GM19372 (cell line): ENCODE data around the gene SERPINB7.
"Not testable (repeated sequence)": the region's sequence is repeated elsewhere in the genome, so short reads cannot be mapped to it uniquely, and the experiment has no call there.

Source experiments
- ATAC-seq: cut with Tn5 transposase; IDR thresholded peaks from one replicate; pipeline ENCODE4 v1.9.1; 2021; ENCODE audit warnings: mild to moderate bottlenecking, low read depth, moderate library complexity; ENCODE audit not compliant: unreplicated experiment

Gene SERPINB7

GRCh38 chr18:63775166-63775730 lies at the start of gene SERPINB7:
TSS of gene SERPINB7 (plus strand) at chr18:63775418. CDS start at chr18:63782373, 6,955 bp downstream.
- ATAC-seq: no peak

GRCh38 chr18:63725682-63726480 lies 49.3 kb upstream of the SERPINB7 start:
- ATAC-seq: no peak

GRCh38 chr18:63730773-63731172 lies 44.4 kb upstream of the SERPINB7 start:
- no peak for ATAC-seq

GRCh38 chr18:63731215-63731614 lies 44.0 kb upstream of the SERPINB7 start:
- no peak for ATAC-seq

- ATAC-seq: no peak
These were observed 38.3 kb upstream of the SERPINB7 start for GRCh38 chr18:63736876-63737275.

GRCh38 chr18:63741769-63742168 lies 33.4 kb upstream of the SERPINB7 start:
- ATAC-seq: no peak

GRCh38 chr18:63747006-63747405 lies 28.2 kb upstream of the SERPINB7 start:
- no peak for ATAC-seq

- ATAC-seq: no peak
These were observed 25.7 kb upstream of the SERPINB7 start for GRCh38 chr18:63749489-63749888.

- ATAC-seq: no peak
These were observed 22.6 kb upstream of the SERPINB7 start for GRCh38 chr18:63752636-63753035.

- no peak for ATAC-seq
These were observed 21.5 kb upstream of the SERPINB7 start for GRCh38 chr18:63753676-63754075.

GRCh38 chr18:63757541-63757940 lies 17.7 kb upstream of the SERPINB7 start:
- no peak for ATAC-seq

GRCh38 chr18:63758615-63759240 lies 16.5 kb upstream of the SERPINB7 start:
- ATAC-seq: no peak

GRCh38 chr18:63759786-63760185 lies 15.4 kb upstream of the SERPINB7 start:
- not testable (repeated sequence) for ATAC-seq

- no peak for ATAC-seq
These were observed 12.7 kb upstream of the SERPINB7 start for GRCh38 chr18:63762518-63762917.

GRCh38 chr18:63763831-63764600 lies 11.2 kb upstream of the SERPINB7 start:
- no peak for ATAC-seq

GRCh38 chr18:63765837-63766236 lies 9.4 kb upstream of the SERPINB7 start:
- no peak for ATAC-seq

- ATAC-seq: no peak
These were observed 1.7 kb upstream of the SERPINB7 start for GRCh38 chr18:63773551-63773950.

- no peak for ATAC-seq
These were observed 707 bp upstream of the SERPINB7 start for GRCh38 chr18:63774511-63774910.

- no peak for ATAC-seq
These were observed 4.2 kb downstream of the SERPINB7 start for GRCh38 chr18:63779386-63779785.

GRCh38 chr18:63783394-63783793 lies 8.2 kb downstream of the SERPINB7 start:
- no peak for ATAC-seq
